Nephron progenitor cell (in vitro differentiated cells): ENCODE measurements around the gene POLR3K.

Experiments used
- DNase-seq: peaks from one replicate; pipeline ENCODE4 v3.0.0; 2021
- H3K27ac Mint-ChIP-seq: 2 replicates; pipeline ENCODE4 v1.8.0; 2021; ENCODE audit warnings: mild to moderate bottlenecking, moderate library complexity, mixed read lengths
- H3K27me3 Mint-ChIP-seq: 2 replicates; pipeline ENCODE4 v1.8.0; 2021; ENCODE audit warnings: mild to moderate bottlenecking, low read depth, mixed read lengths; ENCODE audit not compliant: poor library complexity
- H3K36me3 Mint-ChIP-seq: 2 replicates; pipeline ENCODE4 v1.8.0; 2021; ENCODE audit warnings: low read depth, mixed read lengths
- H3K4me1 Mint-ChIP-seq: 2 replicates; pipeline ENCODE4 v1.8.0; 2021; ENCODE audit warnings: mixed read lengths
- H3K4me3 Mint-ChIP-seq: 2 replicates; pipeline ENCODE4 v1.8.0; 2021; ENCODE audit warnings: mild to moderate bottlenecking, moderate library complexity, mixed read lengths
- H3K9me3 Mint-ChIP-seq: 2 replicates; pipeline ENCODE4 v1.8.0; 2021; ENCODE audit warnings: mild to moderate bottlenecking, moderate library complexity, mixed read lengths
- CTCF ChIP-seq: fragments of 200-600 bp; sonication (generic); IDR thresholded peaks from 2 replicates; pipeline ENCODE4 v1.5.0; 2021; ENCODE audit warnings: antibody characterized with exemption

Gene POLR3K

GRCh38 chr16:88613-89012, 35.2 kb upstream of the POLR3K start:
- H3K36me3 Mint-ChIP-seq, result peaks cover 13% of the 10 kb centered on the region
- H3K27ac Mint-ChIP-seq, result no peak overlapping the region
- no peaks in the 10 kb centered on the region for H3K9me3 Mint-ChIP-seq
- H3K4me1 Mint-ChIP-seq, result peaks cover 15% of the 10 kb centered on the region
- no peak for DNase-seq
- no peaks in the 10 kb centered on the region for H3K27me3 Mint-ChIP-seq
- H3K4me3 Mint-ChIP-seq, result no peak overlapping the region
- TF ChIP-seq CTCF, result no peak

GRCh38 chr16:86483-86952, 33.1 kb upstream of the POLR3K start:
- Mint-ChIP-seq H3K9me3 (no peaks in the 10 kb centered on the region), H3K4me1 (peaks cover 18% of the 10 kb centered on the region), H3K27ac (no peak overlapping the region), H3K27me3 (no peaks in the 10 kb centered on the region), H3K4me3 (no peak overlapping the region), H3K36me3 (peaks cover 13% of the 10 kb centered on the region)
- no peak for DNase-seq
- TF ChIP-seq CTCF, result no peak

GRCh38 chr16:85865-86264, 32.5 kb upstream of the POLR3K start:
- Mint-ChIP-seq H3K4me3 (no peak overlapping the region), H3K36me3 (peaks cover 13% of the 10 kb centered on the region), H3K4me1 (peaks cover 18% of the 10 kb centered on the region), H3K27me3 (no peaks in the 10 kb centered on the region), H3K9me3 (no peaks in the 10 kb centered on the region), H3K27ac (no peak overlapping the region)
- TF ChIP-seq CTCF, result no peak
- DNase-seq, result no peak

- no peak for TF ChIP-seq CTCF
- Mint-ChIP-seq H3K27me3 (no peaks in the 10 kb centered on the region), H3K36me3 (peaks cover 9% of the 10 kb centered on the region), H3K27ac (peak overlapping the region; percentile 29), H3K4me1 (peaks cover 18% of the 10 kb centered on the region), H3K9me3 (no peaks in the 10 kb centered on the region), H3K4me3 (no peak overlapping the region)
- DNase-seq, result no peak
Measured at GRCh38 chr16:85407-85782, 32.0 kb upstream of the POLR3K start.

GRCh38 chr16:84718-85406, 31.5 kb upstream of the POLR3K start:
- Mint-ChIP-seq H3K4me3 (no peak overlapping the region), H3K27me3 (no peaks in the 10 kb centered on the region), H3K9me3 (no peaks in the 10 kb centered on the region), H3K36me3 (peaks cover 7% of the 10 kb centered on the region), H3K4me1 (peaks cover 18% of the 10 kb centered on the region), H3K27ac (peak overlapping the region; percentile 29)
- no peak for DNase-seq
- no peak for TF ChIP-seq CTCF
